Epithelial cell of proximal tubule (primary cell): ENCODE measurements around the gene NDRG3. TPM values are rescaled to one million over a fixed set of nuclear protein-coding genes. Genes with fewer than 3 reads are reported as not detected.
A peak's percentile ranks its signal among the peaks of the same experiment; 100 is the strongest.

ENCODE experiments used
- DNase-seq: peaks from one replicate; pipeline ENCODE4 v3.0.0-alpha.2; 2011; ENCODE audit warnings: low read depth
- H3K4me3 ChIP-seq: 2 replicates; pipeline ENCODE4 v1.5.1; 2011; ENCODE audit warnings: low read depth, mild to moderate bottlenecking, low read length
- CTCF ChIP-seq: conservative IDR thresholded peaks from 2 replicates; pipeline ENCODE4 v1.5.1; 2012; ENCODE audit warnings: low read depth, mild to moderate bottlenecking, low read length
- total RNA-seq: library from RNA; depleted of rRNA; stranded (reverse); fragments of >200 nt; gene quantifications from 2 replicates; pipeline ENCODE4 v1.2.3, GENCODE V29; 2015

Gene NDRG3
- total RNA-seq, 1 donor from 2014 or later = 16.7 TPM

- H3K4me3 ChIP-seq = no peak overlapping the region
- TF ChIP-seq CTCF = no peak
- DNase-seq = no peak
These were observed 31.3 kb upstream of the NDRG3 start for GRCh38 chr20:36777167-36777566.

GRCh38 chr20:36775826-36776225 lies 29.9 kb upstream of the NDRG3 start:
- no peak for TF ChIP-seq CTCF

GRCh38 chr20:36775196-36775595 lies 29.3 kb upstream of the NDRG3 start:
- H3K4me3 ChIP-seq = no peak overlapping the region
- DNase-seq = no peak

More at GRCh38 chr20:36775826-36776225, 29.9 kb upstream of the NDRG3 start:
- H3K4me3 ChIP-seq = no peak overlapping the region
- DNase-seq = no peak

GRCh38 chr20:36773597-36774390 lies 27.9 kb upstream of the NDRG3 start, which contains the start of gene DSN1:
Gene DSN1 (minus strand): TSS chr20:36773763. CDS start chr20:36771458, 2,305 bp downstream.
- H3K4me3 ChIP-seq = peak within 1 kb of the TSS; percentile 96
- no peak for TF ChIP-seq CTCF
- DNase-seq = peak; percentile 43

More at GRCh38 chr20:36775196-36775595, 29.3 kb upstream of the NDRG3 start:
- no peak for TF ChIP-seq CTCF

- peak overlapping the region; percentile 96 for H3K4me3 ChIP-seq
- no peak for TF ChIP-seq CTCF
- DNase-seq = no peak
These were observed 27.3 kb upstream of the NDRG3 start for GRCh38 chr20:36773107-36773596.

- H3K4me3 ChIP-seq = no peak overlapping the region
- no peak for TF ChIP-seq CTCF
- DNase-seq = no peak
These were observed 24.8 kb upstream of the NDRG3 start for GRCh38 chr20:36770680-36771079.
